HepG2 (cell line): ENCODE data around the gene HLA-DPA1. TPM values are rescaled to one million over a fixed set of nuclear protein-coding genes. Genes with fewer than 3 reads are reported as not detected.

ENCODE experiments used
- ATAC-seq: fragments of 200-7000 bp; cut with Tn5 transposase; 3 replicates; pipeline ENCODE4 v1.9.1; 2020; ENCODE audit warnings: mild to moderate bottlenecking, moderate library complexity
- BruUV-seq: library from RNA; stranded (reverse); fragments of 400-500 nt; replicated peaks from 2 replicates; lab custom pipeline; 2021; lab: Mats Ljungman, UMichigan
- CTCF ChIA-PET: fragments of 300-600 bp; formaldehyde crosslinking; extraction: SDS; loops from one replicate; lab custom pipeline; 2021; ENCODE audit warnings: low total read pairs, inconsistent platforms, low intra/inter-chr PET ratio; lab: Yijun Ruan, JAX
- POLR2A ChIA-PET: fragments of 350-600 bp; sonication (Branson Sonifier 250); formaldehyde crosslinking; loops from one replicate; lab custom pipeline; 2020; ENCODE audit warnings: antibody characterized with exemption, inconsistent platforms; lab: Yijun Ruan, JAX
- DNase-seq: peaks from one replicate; pipeline ENCODE4 v3.0.0-alpha.2; 2015; ENCODE audit warnings: low spot score
- FAIRE-seq: peaks from 3 replicates; lab custom pipeline; 2011; peaks lifted over from hg19 to GRCh38; lab: Jason Lieb, UNC
- H2AFZ ChIP-seq: one replicate; pipeline ENCODE4 v1.6.1; 2011; ENCODE audit warnings: low read length, inconsistent platforms
- H3K27ac ChIP-seq: fragments of 300-600 bp; 3 replicates; pipeline ENCODE4 v1.8.0; 2011; ENCODE audit warnings: mixed run types, mild to moderate bottlenecking, mixed read lengths, low read length, inconsistent platforms; ENCODE audit not compliant: insufficient read depth; ENCODE audit errors: extremely low read length
- H3K27me3 ChIP-seq, 2 experiments: fragments of 200-600 bp in 1 of 2; 2 replicates in 1 of 2; 3 replicates in 1 of 2; pipeline versions ENCODE4 v1.6.0 to v1.8.0; 2011; ENCODE audit warnings: low read length in 2 of 2, mild to moderate bottlenecking in 2 of 2, moderate library complexity in 2 of 2, inconsistent platforms in 1 of 2; ENCODE audit not compliant: insufficient read depth in 2 of 2, control insufficient read depth in 1 of 2
- H3K36me3 ChIP-seq, 2 experiments: fragments of 200-600 bp in 1 of 2; replicated peaks in 1 of 2; 2 replicates in 1 of 2; 3 replicates in 1 of 2; pipeline versions ENCODE4 v1.5.1 to v1.8.0; 2011; ENCODE audit warnings: low read length in 2 of 2, inconsistent platforms in 1 of 2; ENCODE audit not compliant: insufficient read depth in 2 of 2, control insufficient read depth in 1 of 2
- H3K4me1 ChIP-seq: 2 replicates; pipeline ENCODE4 v1.5.1; 2012; ENCODE audit warnings: low read length, inconsistent platforms; ENCODE audit not compliant: insufficient read depth
- H3K4me2 ChIP-seq: 2 replicates; pipeline ENCODE4 v1.6.0; 2011; ENCODE audit warnings: low read depth, low read length, inconsistent platforms
- H3K4me3 ChIP-seq, 3 experiments: fragments of 200-600 bp in 1 of 3; sonication (generic), shearing (Covaris generic) in 1 of 3; replicated peaks in 1 of 3; 2 replicates each; pipeline ENCODE4 v1.5.1; 2011 to 2016; ENCODE audit warnings: low read length in 3 of 3, inconsistent platforms in 2 of 3, low read depth in 2 of 3, mild to moderate bottlenecking in 2 of 3, control low read depth in 1 of 3, mixed read lengths in 1 of 3; ENCODE audit not compliant: insufficient read depth in 1 of 3
- H3K79me2 ChIP-seq: one replicate; pipeline ENCODE4 v1.6.1; 2011; ENCODE audit warnings: low read length, inconsistent platforms; ENCODE audit not compliant: insufficient read depth
- H3K9ac ChIP-seq: 2 replicates; pipeline ENCODE4 v1.6.0; 2011; ENCODE audit warnings: mild to moderate bottlenecking, low read depth, low read length, inconsistent platforms; ENCODE audit not compliant: insufficient read depth
- H3K9me3 ChIP-seq: 2 replicates; pipeline ENCODE4 v1.5.1; 2012; ENCODE audit warnings: mild to moderate bottlenecking, low read length
- H4K20me1 ChIP-seq: 2 replicates; pipeline ENCODE4 v1.6.0; 2011; ENCODE audit warnings: inconsistent platforms, mild to moderate bottlenecking, low read length, moderate library complexity; ENCODE audit not compliant: insufficient read depth
- ZBTB49 ChIP-seq: sonication (generic); formaldehyde crosslinking; IDR thresholded peaks from 2 replicates; pipeline ENCODE4 v1.4.0; 2020; ENCODE audit warnings: missing genetic modification reagents, borderline replicate concordance
- ZFP36 ChIP-seq: fragments of 150-350 bp; IDR thresholded peaks from 2 replicates; pipeline ENCODE4 v1.6.1; 2018; ENCODE audit warnings: borderline replicate concordance, low read length, low read depth; ENCODE audit not compliant: partially characterized antibody
- ZNF597 ChIP-seq: sonication (generic); formaldehyde crosslinking; IDR thresholded peaks from 2 replicates; pipeline ENCODE4 v1.5.0; 2020; ENCODE audit warnings: missing genetic modification reagents
- WGBS: methylation state at CpG from one replicate; pipeline ENCODE4 v1.1.6; 2017; ENCODE audit warnings: low lambda C conversion rate; 5-methylcytosine and 5-hydroxymethylcytosine counted together
- in situ Hi-C: cut with HindIII; loops from 2 replicates; pipeline ENCODE4 v1.10.0; 2017; ENCODE audit warnings: low pct_unique_long_range_greater_than_20kb; ENCODE audit not compliant: extremely low pct_ligation_motif_present
- intact Hi-C: fragments of 100-400 bp; cut with micrococcal nuclease; formaldehyde crosslinking; loops from one replicate; pipeline ENCODE4 v1.10.0; 2022; ENCODE audit not compliant: unreplicated experiment
- polyA plus RNA-seq, 8 experiments: library from polyadenylated mRNA; depleted of rRNA in 3 of 8; stranded (reverse) in 7 of 8; unstranded in 1 of 8; fragments of >200 nt; fragmentation: Illumina TruSeq in 4 of 8; extraction: Trizol in 4 of 8; gene quantifications; 2 replicates each; pipeline versions ENCODE4 v1.2.1 to v1.2.3, GENCODE V29; 2011 to 2016; ENCODE audit warnings: low read depth in 4 of 8, missing spikeins in 1 of 8, mixed read lengths in 1 of 8; ENCODE audit not compliant: insufficient read depth in 1 of 8
- total RNA-seq, 5 experiments: library from RNA; depleted of rRNA; stranded (reverse); fragments of >200 nt; fragmentation: Illumina TruSeq; extraction: Trizol; gene quantifications; 2 replicates each; pipeline ENCODE4 v1.2.3, GENCODE V29; 2016; ENCODE audit warnings: low read depth in 1 of 5

Gene HLA-DPA1
- total and polyA plus RNA-seq, 2 of the 13 experiments (the other 11 are each of a cell fraction or from before 2014, with no cell fraction given), result not detected

GRCh38 chr6:33080127-33081089 lies 7.0 kb upstream of the HLA-DPA1 start:
- BruUV-seq, result no TSS peak
- CTCF ChIA-PET, result no interaction called here
- no peak overlapping the region for H3K4me3 ChIP-seq
- intact Hi-C loops, result no loop called here
- peak; percentile 80 for TF ChIP-seq ZFP36
- no peak for TF ChIP-seq ZBTB49
- TF ChIP-seq ZNF597, result no peak
- TF ChIP-seq, all 625 proteins: peak for 1
- no peaks in the 10 kb centered on the region for H3K36me3 ChIP-seq
- H3K79me2 ChIP-seq, result no peaks in the 10 kb centered on the region
- no peak overlapping the region for H3K9ac ChIP-seq
- POLR2A ChIA-PET, result no interaction called here
- H4K20me1 ChIP-seq, result no peaks in the 10 kb centered on the region
- peaks cover 2 to 37% of the 10 kb centered on the region in 2 experiments; a peak in 4 of 5 replicates for H3K27me3 ChIP-seq
- in situ Hi-C loops, result loop anchor here (5.0 kb wide), 1 partner anchor 63 kb away; no protein-coding TSS in a partner anchor
- H3K27ac ChIP-seq, result no peak overlapping the region
- FAIRE-seq (no peak), DNase-seq (no peak), ATAC-seq (no peak)
- WGBS, result 32% methylated on average over 38 of the region's 49 CpGs
- no peak overlapping the region for H3K4me2 ChIP-seq
- H3K4me1 ChIP-seq, result no peaks in the 10 kb centered on the region
- no peaks in the 10 kb centered on the region for H3K9me3 ChIP-seq
- H2AFZ ChIP-seq, result no peak overlapping the region
